Endothelial cell of umbilical vein (primary cell): Measurements from ENCODE around the gene ENAH.

Experiments used
- POLR2A ChIP-seq: IDR thresholded peaks from 2 replicates; pipeline ENCODE4 v1.6.1; 2012; ENCODE audit warnings: low read depth, mild to moderate bottlenecking, control low read depth, low read length
- TF ChIP-seq, protein P1 (sequence below), 2 donors: IDR thresholded peaks; 1 replicate in 1 of 2; 2 replicates in 1 of 2; pipeline ENCODE4 v1.5.1; 2011; ENCODE audit warnings: low read length in 2 of 2, mild to moderate bottlenecking in 2 of 2, moderate library complexity in 2 of 2, control low read depth in 1 of 2, inconsistent platforms in 1 of 2, low read depth in 1 of 2; ENCODE audit not compliant: insufficient read depth in 1 of 2; ENCODE audit errors: extremely low read depth in 1 of 2

DNA sequence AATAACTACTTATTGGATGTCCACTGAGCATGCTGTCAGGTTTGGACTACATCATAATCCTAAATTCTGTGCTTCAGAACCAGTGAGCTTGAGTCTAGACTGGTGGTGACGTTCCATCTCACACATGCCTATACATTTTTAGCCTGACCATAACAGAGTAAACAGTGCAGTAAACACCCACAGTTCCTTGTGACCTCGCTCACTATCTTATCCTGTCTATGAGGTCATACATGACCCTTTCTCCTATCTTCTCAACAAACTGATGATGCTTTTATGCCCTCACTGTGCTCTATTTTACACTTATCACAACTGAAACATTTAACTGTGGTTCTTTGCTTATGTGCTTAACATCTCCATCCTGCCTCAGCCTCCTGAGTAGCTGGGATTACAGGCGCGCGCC is 91.2 kb downstream of the ENAH start:
- TF ChIP-seq, protein P1, sequence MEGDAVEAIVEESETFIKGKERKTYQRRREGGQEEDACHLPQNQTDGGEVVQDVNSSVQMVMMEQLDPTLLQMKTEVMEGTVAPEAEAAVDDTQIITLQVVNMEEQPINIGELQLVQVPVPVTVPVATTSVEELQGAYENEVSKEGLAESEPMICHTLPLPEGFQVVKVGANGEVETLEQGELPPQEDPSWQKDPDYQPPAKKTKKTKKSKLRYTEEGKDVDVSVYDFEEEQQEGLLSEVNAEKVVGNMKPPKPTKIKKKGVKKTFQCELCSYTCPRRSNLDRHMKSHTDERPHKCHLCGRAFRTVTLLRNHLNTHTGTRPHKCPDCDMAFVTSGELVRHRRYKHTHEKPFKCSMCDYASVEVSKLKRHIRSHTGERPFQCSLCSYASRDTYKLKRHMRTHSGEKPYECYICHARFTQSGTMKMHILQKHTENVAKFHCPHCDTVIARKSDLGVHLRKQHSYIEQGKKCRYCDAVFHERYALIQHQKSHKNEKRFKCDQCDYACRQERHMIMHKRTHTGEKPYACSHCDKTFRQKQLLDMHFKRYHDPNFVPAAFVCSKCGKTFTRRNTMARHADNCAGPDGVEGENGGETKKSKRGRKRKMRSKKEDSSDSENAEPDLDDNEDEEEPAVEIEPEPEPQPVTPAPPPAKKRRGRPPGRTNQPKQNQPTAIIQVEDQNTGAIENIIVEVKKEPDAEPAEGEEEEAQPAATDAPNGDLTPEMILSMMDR (IDR thresholded peaks at IDR 0.05; ENCODE audit: extremely low read depth in 1 of 2, insufficient read depth in 1 of 2, low read depth in 1 of 2, low read length in 2 of 2): no peak
- no peak for TF ChIP-seq POLR2A
